ENCODE data around the gene DPH1.
"Not testable (repeated sequence)": the region's sequence is repeated elsewhere in the genome, so short reads cannot be mapped to it uniquely, and the experiment has no call there.

The DPH1 gene

DNA sequence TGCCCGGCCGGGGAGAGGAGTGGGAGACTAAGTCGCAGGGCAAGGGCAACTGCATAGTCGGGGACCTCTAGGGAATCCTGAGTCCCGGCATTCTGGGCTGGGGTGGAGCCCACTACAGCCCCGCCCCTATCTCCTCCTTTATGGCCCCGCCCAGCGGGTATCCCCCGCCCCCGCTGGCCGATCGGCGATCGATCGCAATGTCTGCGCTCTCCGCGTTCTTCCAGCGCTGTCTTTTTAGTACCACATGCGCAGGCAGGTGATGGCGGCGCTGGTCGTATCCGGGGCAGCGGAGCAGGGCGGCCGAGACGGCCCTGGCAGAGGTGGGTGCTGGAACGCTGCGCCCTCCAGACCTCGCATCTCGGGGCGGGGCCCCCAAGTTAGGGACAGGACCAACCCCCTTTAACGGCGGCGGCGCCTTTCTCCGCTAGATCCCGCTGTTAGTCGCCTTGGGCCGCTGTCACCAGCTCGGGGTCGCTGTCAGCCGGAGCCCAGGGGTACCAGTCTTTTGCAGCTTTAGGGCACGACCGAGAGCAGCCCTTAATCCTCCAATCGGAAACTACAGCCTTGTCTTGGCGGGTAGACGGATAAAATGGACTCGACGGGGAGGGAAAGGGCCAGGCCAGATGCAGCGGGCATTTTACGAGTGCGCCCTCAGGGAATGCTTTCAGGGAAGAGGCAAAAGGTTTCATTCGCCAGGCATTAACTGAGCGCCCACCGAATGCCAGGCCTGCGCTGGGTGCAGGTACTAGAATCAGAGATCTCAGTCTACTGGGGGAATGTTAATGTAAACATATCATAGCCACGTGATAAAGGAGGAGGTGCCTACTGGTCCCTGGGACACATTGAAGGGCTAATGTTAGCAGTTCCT is at the start of gene DPH1:
Gene DPH1 (plus strand): TSS at position 243 of the 868 bp plus-strand sequence. CDS start 17 bp downstream, at position 260.
- peak; percentile 75 for DNase-seq (ENCODE audit: low read depth)

- DNase-seq (ENCODE audit: low read depth), result no peak
These were observed 49.2 kb upstream of the DPH1 start for GRCh38 chr17:1980665-1981250.

GRCh38 chr17:1982793-1983366 is 47.1 kb upstream of the DPH1 start:
- DNase-seq (ENCODE audit: low read depth), result not testable (repeated sequence)

DNA sequence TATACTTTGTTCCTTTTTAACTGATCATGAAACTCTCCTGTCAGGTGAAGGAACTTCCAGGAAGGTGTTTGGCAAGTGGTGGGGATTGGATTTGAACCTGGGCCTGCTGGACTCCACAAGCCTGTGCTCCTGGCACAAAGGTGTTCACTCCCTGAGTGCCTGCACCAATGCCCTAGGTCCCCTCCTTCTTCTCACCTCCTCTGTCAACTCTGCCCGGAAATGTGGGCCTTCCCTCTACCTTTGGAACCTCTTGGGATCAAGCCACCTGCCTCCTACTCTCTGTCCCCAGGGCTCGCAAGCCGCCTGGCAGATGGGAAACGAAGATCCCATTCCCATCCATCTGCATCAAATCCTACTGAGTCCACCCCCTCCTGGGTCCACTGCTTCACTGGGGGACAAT is 44.9 kb upstream of the DPH1 start:
- no peak for DNase-seq (ENCODE audit: low read depth)

- no peak for DNase-seq (ENCODE audit: low read depth)
These were observed 44.3 kb upstream of the DPH1 start for GRCh38 chr17:1985686-1986085.

GRCh38 chr17:1986783-1987451 is 43.0 kb upstream of the DPH1 start:
- DNase-seq (ENCODE audit: low read depth), result no peak

DNA sequence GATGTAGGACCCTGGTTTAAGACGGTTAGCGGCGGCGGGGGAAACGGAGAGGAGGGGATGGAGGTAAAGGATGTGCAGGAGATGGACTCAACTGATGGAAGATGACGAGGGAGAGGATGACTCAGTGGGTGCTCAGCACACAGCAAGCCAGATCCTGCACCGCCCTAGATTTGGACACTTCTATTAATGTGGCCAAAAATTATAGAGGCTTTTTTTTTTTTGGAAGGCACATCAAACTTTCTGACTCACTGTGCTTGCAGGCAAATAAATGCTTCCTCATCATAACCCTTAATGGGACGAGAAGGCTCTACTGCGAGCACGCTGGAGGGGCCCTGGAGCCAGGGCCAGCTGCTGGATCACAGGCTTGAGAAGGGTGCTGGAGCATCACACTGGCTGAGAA is 40.8 kb upstream of the DPH1 start:
- no peak for DNase-seq (ENCODE audit: low read depth)

DNA sequence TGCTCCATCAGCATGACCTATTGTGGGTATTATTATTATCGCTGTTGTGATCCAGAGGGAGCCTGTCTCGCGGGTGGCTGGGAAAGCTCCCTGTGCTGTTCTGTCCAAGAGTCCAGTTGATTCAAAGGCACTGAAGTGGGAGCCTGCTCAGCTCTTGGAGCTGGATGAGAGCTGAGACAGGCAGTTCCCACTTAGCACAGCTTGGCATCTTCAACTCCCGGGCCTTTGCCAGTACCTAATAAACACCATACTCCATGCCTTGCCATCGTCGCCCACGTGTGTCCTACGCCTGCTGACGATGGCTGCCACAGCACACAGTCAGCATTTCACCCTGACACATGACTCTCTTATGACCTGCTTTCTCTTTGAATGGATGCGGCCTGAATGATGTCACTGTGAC is 37.4 kb upstream of the DPH1 start:
- no peak for DNase-seq (ENCODE audit: low read depth)

DNA sequence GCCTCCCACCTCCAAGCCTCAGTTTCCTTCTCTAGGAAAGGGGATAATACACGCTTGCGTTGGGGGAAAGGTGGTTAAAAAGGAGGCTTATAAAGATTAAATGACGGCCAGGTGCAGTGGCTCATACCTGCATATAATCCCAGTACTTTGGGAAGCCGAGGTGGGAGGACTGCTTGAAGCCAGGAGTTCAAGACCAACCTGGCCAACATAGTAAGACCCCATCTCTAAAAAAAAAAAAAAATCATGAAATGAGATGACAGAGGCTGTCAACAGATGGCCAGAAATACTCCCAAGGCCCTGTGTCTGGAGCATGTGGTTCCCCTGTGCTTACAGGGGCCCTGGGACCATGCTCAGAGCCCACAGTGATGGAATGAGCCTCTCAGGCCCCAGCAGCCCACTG is 35.2 kb upstream of the DPH1 start:
- no peak for DNase-seq (ENCODE audit: low read depth)

GRCh38 chr17:1995321-1995892 is 34.5 kb upstream of the DPH1 start:
- DNase-seq (ENCODE audit: low read depth), result no peak

GRCh38 chr17:1995907-1996799 is 33.8 kb upstream of the DPH1 start:
- no peak for DNase-seq (ENCODE audit: low read depth)

DNA sequence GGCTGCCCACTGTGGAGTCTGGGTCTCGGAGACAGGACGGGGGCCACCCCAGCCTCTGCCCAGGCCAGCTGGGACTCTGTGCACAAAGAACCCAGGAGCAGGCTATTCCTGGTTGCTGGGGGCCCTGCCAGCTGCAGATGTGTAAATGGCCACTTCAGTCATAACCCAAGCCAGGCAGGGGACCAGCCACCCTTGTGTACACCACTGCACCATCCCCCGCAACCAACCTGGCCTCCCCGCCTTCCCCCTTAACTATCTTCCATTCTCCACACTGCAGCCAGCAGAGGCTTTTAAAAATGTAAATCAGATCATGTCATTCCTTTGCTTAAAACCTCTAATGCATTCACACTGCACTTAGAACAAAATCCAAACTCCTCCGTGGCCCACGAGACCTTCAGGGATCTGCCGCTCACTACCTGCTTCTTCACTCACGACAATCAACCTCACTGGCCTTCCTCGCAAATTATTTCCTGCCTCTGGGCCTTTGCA is 33.1 kb upstream of the DPH1 start:
- DNase-seq (ENCODE audit: low read depth), result no peak

GRCh38 chr17:1997289-1997926 is 32.5 kb upstream of the DPH1 start:
- no peak for DNase-seq (ENCODE audit: low read depth)

GRCh38 chr17:1997927-1998742 is 31.8 kb upstream of the DPH1 start:
- DNase-seq (ENCODE audit: low read depth), result no peak

DNA sequence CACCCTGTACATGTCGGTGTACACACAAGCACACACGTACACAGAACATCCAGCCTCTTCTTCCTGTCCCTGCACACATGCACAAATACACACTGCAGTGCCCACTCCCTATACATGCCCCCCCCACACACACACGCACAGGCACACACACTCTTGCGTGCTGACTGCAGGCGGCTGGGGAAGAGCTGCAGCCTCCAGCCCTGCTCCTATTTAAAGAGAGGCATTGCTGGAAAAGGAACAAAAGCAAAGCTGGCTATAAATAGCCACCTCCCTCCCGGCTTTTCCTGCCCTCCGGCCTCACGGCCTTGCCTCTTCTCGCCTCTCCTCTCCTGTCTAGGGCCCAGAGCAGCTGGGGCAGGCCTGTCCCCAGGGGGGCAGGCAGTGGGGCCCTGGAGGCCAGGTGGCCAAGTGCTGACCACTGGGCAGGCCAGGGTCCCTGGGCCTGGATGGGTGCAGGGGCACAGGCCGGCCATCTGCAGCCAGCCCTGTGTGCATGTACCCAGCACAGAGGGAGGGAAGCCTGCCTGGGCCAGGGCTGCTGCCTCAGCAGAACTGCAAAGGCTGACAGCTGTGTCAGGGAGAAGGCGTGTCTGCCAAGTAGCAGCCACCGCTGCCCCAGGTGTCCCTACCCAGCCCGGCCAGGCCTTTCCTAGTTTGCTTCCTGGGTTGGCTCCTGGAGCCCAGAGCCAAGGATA is 30.2 kb upstream of the DPH1 start:
- DNase-seq (ENCODE audit: low read depth), result no peak

GRCh38 chr17:2002767-2003329 is 27.1 kb upstream of the DPH1 start:
- DNase-seq (ENCODE audit: low read depth), result no peak

- no peak for DNase-seq (ENCODE audit: low read depth)
These were observed 26.4 kb upstream of the DPH1 start for GRCh38 chr17:2003525-2003924.

DNA sequence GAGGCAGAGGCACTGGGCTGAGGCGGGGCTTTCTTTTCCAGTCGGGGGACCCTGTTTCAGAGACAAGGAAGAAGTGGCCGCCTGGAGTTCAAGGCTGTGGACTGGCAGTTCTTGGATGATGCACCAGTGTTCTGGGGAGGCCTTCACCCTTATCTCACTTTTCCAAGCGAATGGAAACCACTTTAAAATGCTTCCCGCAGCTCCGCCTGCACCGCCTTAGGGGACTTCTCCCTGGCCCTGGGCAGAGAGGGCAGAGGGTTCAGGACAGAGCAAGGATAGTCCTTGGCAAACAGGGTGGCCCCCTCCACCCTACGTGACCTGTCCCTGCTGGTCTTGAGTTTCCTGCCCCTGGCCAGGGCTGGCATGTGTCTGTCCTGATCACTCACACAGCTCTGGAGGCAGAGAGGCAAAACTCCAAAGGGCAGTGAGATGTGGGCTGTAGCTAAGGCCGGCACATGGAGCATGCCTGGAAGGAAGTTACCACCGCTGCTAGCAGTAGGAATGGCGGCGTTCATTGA is 25.5 kb upstream of the DPH1 start:
- no peak for DNase-seq (ENCODE audit: low read depth)

Data from stimulated activated CD8-positive, alpha-beta memory T cell treated with anti-CD3 and anti-CD28 coated beads, Interleukin-12 subunit alpha, Interleukin-12 subunit beta, amount 100 ng/mL, for 4 hours (primary cell).